Measurements from ENCODE around the gene XPO6.

XPO6 gene

DNA sequence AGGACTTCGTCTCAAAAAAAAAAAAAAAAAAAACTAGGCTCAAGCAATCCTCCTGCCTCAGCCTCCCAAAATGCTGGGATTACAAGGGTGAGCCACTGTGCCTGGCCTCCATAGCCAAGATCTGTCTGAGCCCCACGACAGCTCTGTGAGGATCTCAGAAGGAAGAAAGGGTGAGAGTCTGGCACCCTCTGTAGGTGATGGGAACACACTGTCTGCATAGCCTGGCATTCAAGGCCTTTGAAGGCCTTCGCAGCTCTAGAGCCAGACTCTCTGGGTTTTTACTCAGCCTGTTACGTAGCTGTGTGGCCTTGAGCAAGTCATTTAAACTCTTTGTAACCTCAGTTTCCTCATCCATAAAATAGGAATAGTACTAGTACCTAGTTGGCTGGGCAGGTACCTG lies 6.3 kb upstream of the XPO6 start:
- H3K27ac ChIP-seq = no peak overlapping the region
- TF ChIP-seq, protein P1, sequence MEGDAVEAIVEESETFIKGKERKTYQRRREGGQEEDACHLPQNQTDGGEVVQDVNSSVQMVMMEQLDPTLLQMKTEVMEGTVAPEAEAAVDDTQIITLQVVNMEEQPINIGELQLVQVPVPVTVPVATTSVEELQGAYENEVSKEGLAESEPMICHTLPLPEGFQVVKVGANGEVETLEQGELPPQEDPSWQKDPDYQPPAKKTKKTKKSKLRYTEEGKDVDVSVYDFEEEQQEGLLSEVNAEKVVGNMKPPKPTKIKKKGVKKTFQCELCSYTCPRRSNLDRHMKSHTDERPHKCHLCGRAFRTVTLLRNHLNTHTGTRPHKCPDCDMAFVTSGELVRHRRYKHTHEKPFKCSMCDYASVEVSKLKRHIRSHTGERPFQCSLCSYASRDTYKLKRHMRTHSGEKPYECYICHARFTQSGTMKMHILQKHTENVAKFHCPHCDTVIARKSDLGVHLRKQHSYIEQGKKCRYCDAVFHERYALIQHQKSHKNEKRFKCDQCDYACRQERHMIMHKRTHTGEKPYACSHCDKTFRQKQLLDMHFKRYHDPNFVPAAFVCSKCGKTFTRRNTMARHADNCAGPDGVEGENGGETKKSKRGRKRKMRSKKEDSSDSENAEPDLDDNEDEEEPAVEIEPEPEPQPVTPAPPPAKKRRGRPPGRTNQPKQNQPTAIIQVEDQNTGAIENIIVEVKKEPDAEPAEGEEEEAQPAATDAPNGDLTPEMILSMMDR (IDR thresholded peaks at IDR 0.05) = peak; percentile 17; the same call in 1 of the 2 replicates
- TF ChIP-seq ZFX (IDR thresholded peaks at IDR 0.05; ENCODE audit: borderline replicate concordance) = no peak

DNA sequence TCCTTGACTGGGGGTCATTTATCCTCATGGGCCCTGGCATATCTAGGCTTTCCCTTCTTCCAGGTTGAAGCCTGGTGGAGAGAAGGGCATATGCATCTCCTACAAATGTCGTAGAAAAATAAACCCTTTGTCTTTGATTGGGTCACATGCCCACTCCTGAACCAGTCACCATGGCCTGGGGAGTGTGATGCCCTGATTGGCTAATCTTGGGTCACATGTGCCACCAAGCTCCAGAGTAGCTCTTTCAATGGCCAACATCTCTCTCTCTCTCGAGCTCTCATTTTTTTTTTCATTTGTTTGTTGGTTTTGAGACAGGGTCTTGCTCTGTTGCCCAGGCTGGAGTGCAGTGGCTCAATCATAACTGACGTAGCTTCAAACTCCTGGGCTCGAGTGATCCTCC lies 5.6 kb upstream of the XPO6 start:
- TF ChIP-seq, protein P1 (IDR thresholded peaks at IDR 0.05) = no peak
- no peak for TF ChIP-seq ZFX (IDR thresholded peaks at IDR 0.05; ENCODE audit: borderline replicate concordance)
- H3K27ac ChIP-seq = no peak overlapping the region

DNA sequence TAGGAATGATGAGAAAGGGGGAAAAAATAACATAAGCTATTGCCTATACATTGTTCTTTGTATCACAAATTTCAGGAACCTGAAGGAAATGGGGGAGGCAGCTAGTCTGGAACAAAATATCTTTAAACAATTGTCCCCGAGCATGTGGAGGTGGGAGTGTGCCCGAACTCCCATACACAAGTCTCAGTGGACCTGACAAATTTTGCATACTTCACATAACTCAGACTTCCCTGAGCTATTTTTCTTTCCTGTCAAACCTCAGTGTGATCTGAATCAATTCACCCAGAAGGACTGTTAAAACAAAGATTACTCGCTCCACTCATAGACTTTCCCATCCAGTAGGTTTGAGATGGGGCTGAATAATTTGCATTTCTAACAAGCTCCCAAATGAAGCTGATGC lies 1.6 kb upstream of the XPO6 start:
- no peak overlapping the region for H3K27ac ChIP-seq
- TF ChIP-seq ZFX (IDR thresholded peaks at IDR 0.05; ENCODE audit: borderline replicate concordance) = no peak
- TF ChIP-seq, protein P1 (IDR thresholded peaks at IDR 0.05) = no peak

DNA sequence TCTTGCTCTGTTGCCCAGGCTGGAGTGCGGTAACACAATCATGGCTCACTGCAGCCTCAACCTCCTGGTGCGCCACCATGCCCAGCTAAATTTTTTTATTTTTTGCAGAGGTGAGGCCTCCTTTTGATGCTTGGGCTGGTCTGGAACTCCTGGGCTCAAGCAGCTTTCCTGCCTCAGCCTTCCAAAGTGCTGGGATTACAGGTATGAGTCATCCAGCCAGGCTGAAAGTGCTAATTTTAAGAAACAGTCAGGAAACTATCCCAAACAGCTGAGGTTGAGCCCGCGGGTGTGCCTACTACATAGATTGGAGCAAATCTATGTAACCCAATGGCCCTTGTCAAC lies 738 bp upstream of the XPO6 start:
- peak overlapping the region; percentile 74 for H3K27ac ChIP-seq
- TF ChIP-seq ZFX (IDR thresholded peaks at IDR 0.05; ENCODE audit: borderline replicate concordance) = no peak
- TF ChIP-seq, protein P1 (IDR thresholded peaks at IDR 0.05) = no peak

DNA sequence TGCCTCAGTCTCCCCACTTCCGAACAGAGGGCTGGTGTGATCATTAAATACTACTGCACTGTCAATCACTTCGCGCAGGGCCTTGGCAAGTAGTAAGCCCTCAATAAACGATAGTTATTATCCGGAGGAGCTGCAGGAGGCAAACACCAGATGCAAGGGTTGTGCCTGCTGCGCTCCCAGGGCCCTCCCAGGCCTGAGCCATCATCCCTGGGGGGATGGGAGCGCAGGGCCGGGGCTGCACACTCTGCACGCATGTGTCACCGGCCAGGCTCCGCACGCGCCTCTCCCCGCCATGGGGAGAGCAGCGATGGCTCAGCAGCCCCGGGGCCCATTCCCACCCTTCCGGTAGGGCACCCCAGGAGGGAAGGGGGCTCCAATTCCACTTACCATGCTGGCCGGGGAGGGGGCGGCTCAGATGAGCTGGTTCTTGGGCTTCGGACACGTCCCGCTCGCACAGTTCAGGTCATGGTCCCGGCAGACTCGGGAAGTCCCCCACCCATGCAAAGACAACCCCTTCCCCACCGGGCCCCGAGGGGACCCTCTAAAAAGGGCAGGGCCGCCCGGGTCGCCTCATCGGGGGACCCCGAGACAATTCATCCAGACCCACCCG lies 681 bp downstream of the XPO6 start:
- TF ChIP-seq, protein P1 (IDR thresholded peaks at IDR 0.05) = no peak
- no peak for TF ChIP-seq ZFX (IDR thresholded peaks at IDR 0.05; ENCODE audit: borderline replicate concordance)
- peak overlapping the region; percentile 74 for H3K27ac ChIP-seq

DNA sequence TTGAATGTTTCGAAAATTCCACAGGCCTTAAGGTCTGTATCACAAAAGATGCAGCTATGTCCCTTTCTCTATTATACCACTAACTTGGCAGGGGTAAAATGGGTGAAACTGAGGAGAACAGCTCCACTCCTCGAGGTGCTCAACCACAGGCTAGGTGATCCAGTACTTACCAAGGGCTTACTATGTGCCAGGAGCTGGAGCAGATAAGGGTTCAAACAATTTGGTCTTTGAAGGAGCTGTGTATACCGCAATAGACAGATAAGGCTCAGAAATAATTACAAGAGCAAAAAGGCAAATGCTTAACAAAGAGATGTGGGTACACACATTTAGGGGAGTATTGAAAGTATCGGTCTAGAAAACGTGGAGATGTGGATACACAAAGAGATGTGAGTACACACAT lies 1.5 kb downstream of the XPO6 start:
- peak overlapping the region; percentile 74; the same call in 1 of the 2 replicates for H3K27ac ChIP-seq

DNA sequence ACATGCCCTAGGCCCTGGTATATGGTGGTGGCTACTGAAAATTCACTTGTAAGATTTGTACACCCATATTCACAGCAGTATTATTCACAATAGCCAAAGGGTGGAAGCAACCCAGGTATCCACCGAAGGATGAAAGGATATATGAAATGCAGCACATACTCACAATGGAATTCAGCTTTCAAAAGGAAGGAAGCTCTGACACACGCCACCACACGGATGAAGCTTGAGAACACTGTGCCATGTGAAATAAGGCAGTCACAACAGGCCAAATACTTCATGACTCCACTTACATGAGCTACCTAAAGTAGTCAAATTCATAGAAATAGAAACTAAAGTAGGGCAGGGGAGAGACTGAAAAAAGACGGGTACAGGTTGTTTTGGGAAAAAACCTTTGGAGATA lies 2.9 kb downstream of the XPO6 start:
- no peak overlapping the region for H3K27ac ChIP-seq

More for the DNA sequence above, 1.5 kb downstream of the XPO6 start:
- TF ChIP-seq, protein P1 (IDR thresholded peaks at IDR 0.05) = no peak
- TF ChIP-seq ZFX (IDR thresholded peaks at IDR 0.05; ENCODE audit: borderline replicate concordance) = no peak

More for the DNA sequence above, 2.9 kb downstream of the XPO6 start:
- no peak for TF ChIP-seq ZFX (IDR thresholded peaks at IDR 0.05; ENCODE audit: borderline replicate concordance)
- TF ChIP-seq, protein P1 (IDR thresholded peaks at IDR 0.05) = no peak

Measured in 22Rv1 (cell line).